Tibial nerve (tissue), 4 donors: ENCODE measurements around the gene TIE1. TPM values are rescaled to one million over a fixed set of nuclear protein-coding genes. Genes with fewer than 3 reads are reported as not detected.

Experiments
- DNase-seq, 2 donors: peaks; one replicate each; pipeline ENCODE4 v3.0.0-alpha.2; 2019; ENCODE audit warnings: low spot score in 2 of 2
- H3K27ac ChIP-seq, 4 donors: fragments of 200-600 bp; sonication (generic) in 3 of 4; one replicate each; pipeline ENCODE4 v1.5.1; 2017 to 2019; ENCODE audit warnings: mild to moderate bottlenecking in 1 of 4
- H3K27me3 ChIP-seq, 2 donors: fragments of 200-600 bp; sonication (generic) in 1 of 2; one replicate each; pipeline versions ENCODE4 v1.5.1 to v1.6.0; 2017 to 2019
- H3K36me3 ChIP-seq, 3 donors: fragments of 200-600 bp; sonication (generic); one replicate each; pipeline ENCODE4 v1.5.1; 2018 to 2019
- H3K4me1 ChIP-seq, 4 donors: fragments of 200-600 bp; sonication (generic) in 3 of 4; one replicate each; pipeline ENCODE4 v1.5.1; 2017 to 2019
- H3K4me3 ChIP-seq, 4 donors: fragments of 200-600 bp; sonication (generic) in 3 of 4; one replicate each; pipeline ENCODE4 v1.5.1; 2017 to 2019; ENCODE audit warnings: mild to moderate bottlenecking in 1 of 4, moderate library complexity in 1 of 4
- H3K9me3 ChIP-seq, 4 donors: fragments of 200-600 bp; sonication (generic) in 3 of 4; one replicate each; pipeline ENCODE4 v1.5.1; 2017 to 2019
- EP300 ChIP-seq, 2 donors: sonication (generic); formaldehyde crosslinking; IDR thresholded peaks; one replicate each; pipeline ENCODE4 v1.6.1; 2017; ENCODE audit warnings: antibody characterized with exemption in 2 of 2, mild to moderate bottlenecking in 1 of 2
- POLR2A ChIP-seq, 2 donors: fragments of 450-650 bp; IDR thresholded peaks; one replicate each; pipeline ENCODE4 v1.6.1; 2017; ENCODE audit warnings: antibody characterized with exemption in 2 of 2, mild to moderate bottlenecking in 2 of 2, moderate library complexity in 2 of 2
- WGBS, 2 donors: methylation state at CpG; one replicate each; pipeline ENCODE4 v1.1.5; 2018; 5-methylcytosine and 5-hydroxymethylcytosine counted together
- total RNA-seq, 4 donors: library from RNA; depleted of rRNA; stranded (reverse); fragments of >200 nt; gene quantifications; one replicate each; pipeline ENCODE4 v1.1.0, GENCODE V29; 2016
- TF ChIP-seq, protein P1 (sequence below), 5 experiments: fragments of 200-600 bp in 3 of 5; fragments of 450-650 bp in 2 of 5; sonication (generic) in 3 of 5; IDR thresholded peaks; one replicate each; pipeline ENCODE4 v1.5.1; 2016 to 2019; ENCODE audit warnings: antibody characterized with exemption in 5 of 5, mild to moderate bottlenecking in 3 of 5, moderate library complexity in 2 of 5

TIE1 gene
- total RNA-seq, 4 donors from 2014 or later: 37.5 to 95.9 (median 68.1) TPM

DNA sequence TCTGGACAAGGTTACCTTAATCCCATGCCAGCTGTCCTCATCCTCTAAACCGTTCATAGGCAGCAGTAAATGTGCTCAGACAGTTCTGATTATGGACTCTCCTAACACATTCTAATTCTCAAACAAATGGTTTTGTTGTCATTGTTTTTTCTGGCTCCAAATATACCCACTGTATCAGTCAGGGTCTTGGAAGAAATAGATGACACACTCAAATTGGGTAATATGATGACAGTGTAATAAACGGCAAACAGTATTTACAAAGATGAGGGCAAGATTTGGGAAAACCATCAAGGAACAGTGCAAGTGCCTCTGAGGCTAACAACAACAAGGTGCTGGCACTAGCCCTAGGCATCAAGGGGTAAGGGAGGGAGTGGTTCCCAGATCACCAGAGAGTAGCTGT lies 53.7 kb downstream of the TIE1 start:
- TF ChIP-seq EP300 (IDR thresholded peaks at IDR 0.05) (no peak), POLR2A (IDR thresholded peaks at IDR 0.05) (no peak)
- TF ChIP-seq, protein P1, sequence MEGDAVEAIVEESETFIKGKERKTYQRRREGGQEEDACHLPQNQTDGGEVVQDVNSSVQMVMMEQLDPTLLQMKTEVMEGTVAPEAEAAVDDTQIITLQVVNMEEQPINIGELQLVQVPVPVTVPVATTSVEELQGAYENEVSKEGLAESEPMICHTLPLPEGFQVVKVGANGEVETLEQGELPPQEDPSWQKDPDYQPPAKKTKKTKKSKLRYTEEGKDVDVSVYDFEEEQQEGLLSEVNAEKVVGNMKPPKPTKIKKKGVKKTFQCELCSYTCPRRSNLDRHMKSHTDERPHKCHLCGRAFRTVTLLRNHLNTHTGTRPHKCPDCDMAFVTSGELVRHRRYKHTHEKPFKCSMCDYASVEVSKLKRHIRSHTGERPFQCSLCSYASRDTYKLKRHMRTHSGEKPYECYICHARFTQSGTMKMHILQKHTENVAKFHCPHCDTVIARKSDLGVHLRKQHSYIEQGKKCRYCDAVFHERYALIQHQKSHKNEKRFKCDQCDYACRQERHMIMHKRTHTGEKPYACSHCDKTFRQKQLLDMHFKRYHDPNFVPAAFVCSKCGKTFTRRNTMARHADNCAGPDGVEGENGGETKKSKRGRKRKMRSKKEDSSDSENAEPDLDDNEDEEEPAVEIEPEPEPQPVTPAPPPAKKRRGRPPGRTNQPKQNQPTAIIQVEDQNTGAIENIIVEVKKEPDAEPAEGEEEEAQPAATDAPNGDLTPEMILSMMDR (IDR thresholded peaks at IDR 0.05): no peak
- Histone ChIP-seq H3K9me3 (no peaks in the 10 kb centered on the region), H3K4me1 (peaks cover 0 to 23% (median 2%) of the 10 kb centered on the region in 4 donors), H3K36me3 (no peaks in the 10 kb centered on the region), H3K27me3 (no peaks in the 10 kb centered on the region), H3K27ac (no peak overlapping the region), H3K4me3 (no peak overlapping the region)
- WGBS, 2 donors: 74 to 77% methylated on average over 2 of the region's 2 CpGs
- DNase-seq: no peak

DNA sequence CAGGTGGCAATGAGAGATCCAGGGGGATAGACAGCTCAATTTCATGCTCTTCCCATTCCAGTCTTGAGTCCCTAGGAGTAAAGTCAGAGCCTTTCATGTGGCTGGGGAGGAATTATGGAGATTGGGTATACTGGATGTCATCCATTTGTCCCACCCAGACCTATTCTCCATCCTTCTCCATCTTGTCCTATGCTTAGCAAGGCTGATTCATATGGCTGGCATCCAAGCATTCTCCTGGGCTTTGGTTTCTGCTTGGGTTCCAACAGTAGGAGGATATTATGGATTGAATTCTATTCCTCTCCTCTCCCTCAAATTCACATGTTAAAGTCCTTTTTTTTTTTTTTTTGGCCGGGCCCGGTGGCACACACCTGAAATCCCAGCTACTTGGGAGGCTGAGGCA lies 54.2 kb downstream of the TIE1 start:
- Histone ChIP-seq H3K4me1 (peaks cover 0 to 22% (median 2%) of the 10 kb centered on the region in 4 donors), H3K27ac (no peak overlapping the region), H3K4me3 (no peak overlapping the region), H3K9me3 (no peaks in the 10 kb centered on the region), H3K36me3 (no peaks in the 10 kb centered on the region), H3K27me3 (no peaks in the 10 kb centered on the region)
- DNase-seq: no peak
- WGBS, 2 donors: 96 to 99% methylated on average over 2 of the region's 2 CpGs
- TF ChIP-seq, protein P1 (IDR thresholded peaks at IDR 0.05): no peak
- TF ChIP-seq POLR2A (IDR thresholded peaks at IDR 0.05) (no peak), EP300 (IDR thresholded peaks at IDR 0.05) (no peak)

DNA sequence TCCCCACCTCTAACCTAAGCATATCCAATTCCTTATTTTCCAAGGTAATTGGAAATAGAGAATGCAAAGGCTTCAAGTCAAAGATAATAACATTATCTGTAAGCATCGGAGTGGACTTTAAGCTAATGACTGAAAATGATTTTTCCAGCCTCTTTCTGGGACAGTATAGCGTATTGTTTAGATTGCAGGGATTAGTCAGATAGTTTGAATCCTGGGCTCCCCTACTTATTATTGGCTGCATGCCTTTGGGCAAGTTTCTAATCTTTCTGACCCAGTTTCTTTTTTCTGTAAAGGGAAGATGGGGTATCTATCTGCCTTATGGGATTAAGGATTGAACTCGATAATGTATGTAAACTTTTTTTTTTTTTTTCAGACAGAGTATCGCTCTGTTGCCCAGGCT lies 56.5 kb downstream of the TIE1 start:
- no peak for DNase-seq
- Histone ChIP-seq H3K4me3 (no peak overlapping the region), H3K4me1 (peaks cover 0 to 18% (median 2%) of the 10 kb centered on the region in 4 donors), H3K27ac (no peak overlapping the region), H3K36me3 (peaks cover 0 to 21% (median 0%) of the 10 kb centered on the region in 3 donors), H3K27me3 (no peaks in the 10 kb centered on the region), H3K9me3 (no peaks in the 10 kb centered on the region)
- 89 to 96% methylated on average over 4 of the region's 4 CpGs for WGBS, 2 donors
- TF ChIP-seq EP300 (IDR thresholded peaks at IDR 0.05) (no peak), POLR2A (IDR thresholded peaks at IDR 0.05) (no peak)
- TF ChIP-seq, protein P1 (IDR thresholded peaks at IDR 0.05): no peak

DNA sequence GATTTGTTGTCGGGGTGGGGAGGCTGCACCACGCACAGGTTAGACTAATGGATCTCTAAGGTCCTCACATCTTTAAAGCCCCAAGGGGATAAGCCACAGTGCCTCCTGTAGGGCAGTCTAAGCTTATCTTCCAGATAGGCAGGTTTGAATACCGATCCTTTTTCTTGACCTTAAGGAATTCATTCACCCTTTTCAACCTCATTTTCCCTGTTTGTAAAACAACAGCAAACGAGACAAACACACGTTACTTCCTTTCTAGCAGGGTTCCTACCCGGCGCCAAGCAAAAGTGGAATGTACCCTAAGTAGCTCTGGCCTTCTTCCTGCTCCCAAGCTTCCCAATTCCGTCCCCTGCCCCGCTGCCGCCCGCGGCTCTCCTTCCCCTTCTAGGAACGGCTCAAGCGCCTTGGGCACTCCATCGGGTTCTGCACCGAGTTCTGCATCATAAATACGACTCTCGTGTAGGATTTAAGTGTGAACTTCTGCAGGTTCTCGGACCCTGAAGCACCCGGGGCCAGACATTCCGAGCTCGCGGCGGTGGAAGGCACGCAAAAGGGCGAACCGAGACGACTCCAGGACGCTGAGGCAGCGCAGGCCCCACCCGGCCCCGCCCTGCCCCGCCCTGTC lies 57.5 kb downstream of the TIE1 start:
- Histone ChIP-seq H3K4me1 (peaks cover 0 to 18% (median 2%) of the 10 kb centered on the region in 4 donors), H3K4me3 (peak overlapping the region; percentile 47 to 78 (median 63)), H3K36me3 (peaks cover 0 to 31% (median 7%) of the 10 kb centered on the region in 3 donors), H3K27me3 (no peaks in the 10 kb centered on the region), H3K9me3 (no peaks in the 10 kb centered on the region), H3K27ac (peak overlapping the region; percentile 80 to 93 (median 90))
- no peak for TF ChIP-seq EP300 (IDR thresholded peaks at IDR 0.05)
- TF ChIP-seq, protein P1 (IDR thresholded peaks at IDR 0.05): no peak
- peak in 1 of 2 donors; percentile 46 for TF ChIP-seq POLR2A (IDR thresholded peaks at IDR 0.05)
- 1% methylated on average over 20 to 30 of the region's 33 CpGs for WGBS, 2 donors
- no peak for DNase-seq
